ENCODE data around the gene MAPK13. TPM values are rescaled to one million over a fixed set of nuclear protein-coding genes. Genes with fewer than 3 reads are reported as not detected.
"Not testable (repeated sequence)": the region's sequence is repeated elsewhere in the genome, so short reads cannot be mapped to it uniquely, and the experiment has no call there.

Gene MAPK13
- 10 to 100 TPM; 29.3 to 29.9 TPM for total RNA-seq

DNA sequence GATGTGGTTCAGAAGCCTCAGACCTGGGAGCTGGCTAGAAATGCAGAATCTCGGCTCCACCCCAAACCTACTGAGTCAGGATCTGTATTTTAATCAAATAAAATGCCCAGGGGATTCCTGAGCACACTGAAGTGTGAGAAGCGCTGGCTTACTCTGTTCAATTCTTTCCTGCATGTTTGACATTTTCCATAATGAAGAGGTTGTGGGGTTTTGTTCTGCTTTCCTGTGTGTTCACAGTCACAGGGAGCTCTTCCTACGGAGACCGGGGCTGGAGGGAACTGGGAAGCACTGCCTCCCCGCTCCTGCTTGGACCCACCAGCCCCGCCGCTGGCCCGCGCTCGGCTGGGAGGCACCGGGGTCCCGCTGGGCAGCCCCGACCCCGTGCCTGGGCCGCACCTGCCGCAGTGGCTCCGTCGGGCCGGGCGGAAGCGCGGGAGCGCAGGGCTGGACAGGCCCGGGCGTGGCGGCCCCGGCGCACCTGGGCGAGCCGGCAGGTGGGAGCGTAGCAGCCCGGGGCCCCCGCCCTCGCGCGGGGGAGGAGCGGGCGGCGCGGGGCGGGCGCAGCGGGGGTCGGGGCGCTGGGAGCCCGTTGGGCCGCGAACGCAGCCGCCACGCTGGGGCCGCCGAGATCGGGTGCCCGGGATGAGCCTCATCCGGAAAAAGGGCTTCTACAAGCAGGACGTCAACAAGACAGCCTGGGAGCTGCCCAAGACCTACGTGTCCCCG lies at the start of gene MAPK13:
Gene MAPK13 (plus strand): TSS at position 573 of the 726 bp plus-strand sequence. CDS start 70 bp downstream, at position 643.
- Mint-ChIP-seq H3K4me3 (peak within 1 kb of the TSS; percentile 79), H3K9me3 (no peaks in the 10 kb centered on the region), H3K36me3 (ENCODE audit: low read depth) (peaks cover 14% of the 10 kb centered on the region), H3K4me1 (peaks cover 69% of the 10 kb centered on the region), H3K27me3 (no peaks in the 10 kb centered on the region), H3K27ac (peak within 1 kb of the TSS; percentile 94)
- CTCF ChIA-PET: interaction anchor here (1.0 to 2.2 kb wide), 4 partner anchors 9 to 102 kb away, joined by 3 to 7 read pairs (median 5); partner anchors contain the start of gene MAPK14
- POLR2A ChIA-PET: interaction anchor here (2.3 kb wide), 1 partner anchor 9 kb away, joined by 8 read pairs; no protein-coding TSS in a partner anchor
- peak; percentile 36 for DNase-seq

GRCh38 chr6:36082318-36082717 lies 48.0 kb upstream of the MAPK13 start:
- Mint-ChIP-seq H3K4me1 (peaks cover 2% of the 10 kb centered on the region), H3K27ac (no peak overlapping the region), H3K36me3 (ENCODE audit: low read depth) (peaks cover 84% of the 10 kb centered on the region), H3K27me3 (no peaks in the 10 kb centered on the region), H3K4me3 (no peak overlapping the region), H3K9me3 (peaks cover 36% of the 10 kb centered on the region)
- no peak for DNase-seq
- CTCF ChIA-PET: interaction anchor here (0.6 to 1.1 kb wide), 2 partner anchors 53 to 55 kb away, joined by 4 to 6 read pairs; partner anchors contain the start of gene MAPK14
- POLR2A ChIA-PET: no interaction called here

DNA sequence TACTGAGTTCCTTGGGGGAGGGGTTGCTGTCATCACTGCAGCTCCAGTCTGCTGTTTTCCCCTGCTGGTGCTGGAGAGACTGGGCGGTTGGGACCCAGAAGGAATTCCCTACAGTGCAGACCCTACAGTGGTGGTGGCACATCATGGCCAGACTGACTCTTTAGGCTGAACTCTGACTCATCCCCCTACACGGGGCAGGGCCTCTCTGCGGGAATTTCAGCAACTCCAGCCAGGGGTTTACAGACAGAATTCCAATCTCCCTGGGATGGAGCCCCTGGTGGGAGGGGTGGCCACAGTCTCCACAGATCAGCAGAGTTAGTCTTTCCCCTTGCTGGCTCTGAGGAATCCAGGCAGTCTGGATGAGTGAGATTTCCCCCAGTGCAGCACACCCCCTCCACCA lies 46.9 kb upstream of the MAPK13 start:
- Mint-ChIP-seq H3K4me1 (peaks cover 2% of the 10 kb centered on the region), H3K27ac (no peak overlapping the region), H3K4me3 (no peak overlapping the region), H3K9me3 (peaks cover 42% of the 10 kb centered on the region), H3K36me3 (ENCODE audit: low read depth) (peaks cover 88% of the 10 kb centered on the region), H3K27me3 (no peaks in the 10 kb centered on the region)
- ChIA-PET CTCF (interaction anchor here (1.7 to 4.5 kb wide), 2 partner anchors 12 to 56 kb away, joined by 5 to 15 read pairs; partner anchors contain the start of gene MAPK14), POLR2A (no interaction called here)
- DNase-seq: no peak

GRCh38 chr6:36088204-36088603 lies 42.1 kb upstream of the MAPK13 start:
- CTCF ChIA-PET: not testable (repeated sequence)

DNA sequence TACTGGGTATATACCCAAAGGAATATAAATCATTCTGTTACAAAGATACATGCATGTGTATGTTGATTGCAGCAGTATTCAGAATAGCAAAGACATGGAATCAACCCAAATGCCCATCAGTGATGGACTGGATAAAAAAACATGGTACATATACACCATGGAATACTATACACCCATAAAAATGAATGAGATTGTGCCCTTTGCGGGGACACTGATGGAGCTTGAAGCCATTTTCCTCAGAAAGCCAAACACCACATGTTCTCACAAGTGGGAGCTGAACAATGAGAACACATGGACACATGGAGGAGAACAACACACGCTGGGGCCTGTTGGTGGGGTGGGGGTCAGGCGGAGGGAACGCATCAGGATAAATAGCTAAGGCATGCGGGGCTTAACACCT lies 41.3 kb upstream of the MAPK13 start:
- ChIA-PET POLR2A (no interaction called here), CTCF (interaction anchor here (0.6 kb wide), 2 partner anchors 129 to 424 kb away, joined by 3 to 4 read pairs; no protein-coding TSS in a partner anchor)
- peaks cover 46% of the 10 kb centered on the region for H3K36me3 Mint-ChIP-seq (ENCODE audit: low read depth)

More at GRCh38 chr6:36088204-36088603, 42.1 kb upstream of the MAPK13 start:
- POLR2A ChIA-PET, H3K4me1 Mint-ChIP-seq, H3K27ac Mint-ChIP-seq, H3K4me3 Mint-ChIP-seq, H3K27me3 Mint-ChIP-seq, DNase-seq: not testable (repeated sequence)
- Mint-ChIP-seq H3K9me3 (peaks cover 22% of the 10 kb centered on the region), H3K36me3 (ENCODE audit: low read depth) (peaks cover 55% of the 10 kb centered on the region)

GRCh38 chr6:36094238-36094637 lies 36.1 kb upstream of the MAPK13 start:
- CTCF ChIA-PET: interaction anchor here (0.6 to 5.9 kb wide), 9 partner anchors 9 to 689 kb away, joined by 3 to 45 read pairs (median 4); partner anchors contain the start of gene MAPK14
- POLR2A ChIA-PET: no interaction called here
- peaks cover 24% of the 10 kb centered on the region for H3K4me1 Mint-ChIP-seq
- no peak overlapping the region for H3K27ac Mint-ChIP-seq
- no peak overlapping the region for H3K4me3 Mint-ChIP-seq
- no peaks in the 10 kb centered on the region for H3K27me3 Mint-ChIP-seq
- peaks cover 13% of the 10 kb centered on the region for H3K36me3 Mint-ChIP-seq (ENCODE audit: low read depth)
- no peaks in the 10 kb centered on the region for H3K9me3 Mint-ChIP-seq
- no peak for DNase-seq

More for the DNA sequence above, 41.3 kb upstream of the MAPK13 start:
- Mint-ChIP-seq H3K27ac (no peak overlapping the region), H3K4me1 (no peaks in the 10 kb centered on the region), H3K27me3 (no peaks in the 10 kb centered on the region), H3K9me3 (peaks cover 22% of the 10 kb centered on the region), H3K4me3 (no peak overlapping the region)
- no peak for DNase-seq

GRCh38 chr6:36094753-36095496 lies 35.4 kb upstream of the MAPK13 start:
- peak; percentile 85 for DNase-seq
- peak overlapping the region; percentile 47 for H3K27ac Mint-ChIP-seq

GRCh38 chr6:36095497-36096391 lies 34.6 kb upstream of the MAPK13 start:
- no peak overlapping the region for H3K4me3 Mint-ChIP-seq
- ChIA-PET CTCF (interaction anchor here (0.5 to 5.9 kb wide), 21 partner anchors 8 to 1597 kb away, joined by 3 to 45 read pairs (median 4); partner anchors contain the start of gene MAPK14), POLR2A (no interaction called here)
- DNase-seq: no peak
- peaks cover 37% of the 10 kb centered on the region for H3K4me1 Mint-ChIP-seq
- peaks cover 18% of the 10 kb centered on the region for H3K36me3 Mint-ChIP-seq (ENCODE audit: low read depth)
- H3K27me3 Mint-ChIP-seq: no peaks in the 10 kb centered on the region
- peak overlapping the region; percentile 27 for H3K27ac Mint-ChIP-seq
- no peaks in the 10 kb centered on the region for H3K9me3 Mint-ChIP-seq

More at GRCh38 chr6:36094753-36095496, 35.4 kb upstream of the MAPK13 start:
- POLR2A ChIA-PET: no interaction called here
- Mint-ChIP-seq H3K4me1 (peaks cover 31% of the 10 kb centered on the region), H3K27me3 (no peaks in the 10 kb centered on the region), H3K9me3 (no peaks in the 10 kb centered on the region), H3K36me3 (ENCODE audit: low read depth) (peaks cover 13% of the 10 kb centered on the region), H3K4me3 (no peak overlapping the region)
- CTCF ChIA-PET: interaction anchor here (0.5 to 5.9 kb wide), 19 partner anchors 9 to 1597 kb away, joined by 3 to 45 read pairs (median 4); partner anchors contain the start of gene MAPK14

DNA sequence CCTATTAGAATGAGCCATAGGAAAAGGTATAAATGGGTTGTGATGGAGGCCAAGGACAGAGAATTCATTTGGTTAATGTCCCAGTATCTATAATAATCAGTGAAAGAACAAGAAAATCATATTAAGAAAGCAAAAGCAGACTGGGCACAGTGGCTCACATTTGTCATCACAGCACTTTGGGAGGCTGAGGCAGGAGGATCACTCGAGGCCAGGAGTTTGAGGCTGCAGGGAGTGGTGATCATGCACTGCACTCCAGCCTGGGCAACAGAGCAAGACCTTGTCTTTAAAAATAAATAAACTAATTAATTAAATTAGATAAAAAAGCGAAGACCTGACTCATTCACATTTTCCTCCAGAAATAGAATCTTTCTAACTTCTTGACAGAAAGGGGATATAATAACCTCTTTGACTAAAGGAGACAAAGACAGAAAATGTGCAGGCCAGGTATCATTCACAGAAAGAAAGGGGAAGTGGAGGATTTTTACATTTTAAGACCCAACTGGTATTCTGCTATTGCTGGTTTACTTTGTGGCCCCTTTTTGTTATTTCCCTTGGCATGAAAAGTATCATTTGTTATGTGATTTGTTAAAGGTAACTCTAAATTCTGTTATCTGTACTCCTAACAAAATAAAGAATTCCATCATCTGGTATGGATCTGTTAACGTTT lies 31.9 kb upstream of the MAPK13 start:
- ChIA-PET CTCF (no interaction called here), POLR2A (no interaction called here)
- Mint-ChIP-seq H3K4me3 (no peak overlapping the region), H3K4me1 (peaks cover 43% of the 10 kb centered on the region), H3K27me3 (no peaks in the 10 kb centered on the region), H3K9me3 (no peaks in the 10 kb centered on the region), H3K36me3 (ENCODE audit: low read depth) (peaks cover 31% of the 10 kb centered on the region), H3K27ac (no peak overlapping the region)
- no peak for DNase-seq

GRCh38 chr6:36098920-36099647 lies 31.2 kb upstream of the MAPK13 start:
- CTCF ChIA-PET: no interaction called here
- Mint-ChIP-seq H3K4me3 (peak overlapping the region; percentile 28), H3K27me3 (no peaks in the 10 kb centered on the region), H3K4me1 (peaks cover 45% of the 10 kb centered on the region), H3K9me3 (no peaks in the 10 kb centered on the region), H3K27ac (peak overlapping the region; percentile 80), H3K36me3 (ENCODE audit: low read depth) (peaks cover 38% of the 10 kb centered on the region)
- POLR2A ChIA-PET: interaction anchor here (1.2 kb wide), 1 partner anchor 32 kb away, joined by 3 read pairs; no protein-coding TSS in a partner anchor
- no peak for DNase-seq

DNA sequence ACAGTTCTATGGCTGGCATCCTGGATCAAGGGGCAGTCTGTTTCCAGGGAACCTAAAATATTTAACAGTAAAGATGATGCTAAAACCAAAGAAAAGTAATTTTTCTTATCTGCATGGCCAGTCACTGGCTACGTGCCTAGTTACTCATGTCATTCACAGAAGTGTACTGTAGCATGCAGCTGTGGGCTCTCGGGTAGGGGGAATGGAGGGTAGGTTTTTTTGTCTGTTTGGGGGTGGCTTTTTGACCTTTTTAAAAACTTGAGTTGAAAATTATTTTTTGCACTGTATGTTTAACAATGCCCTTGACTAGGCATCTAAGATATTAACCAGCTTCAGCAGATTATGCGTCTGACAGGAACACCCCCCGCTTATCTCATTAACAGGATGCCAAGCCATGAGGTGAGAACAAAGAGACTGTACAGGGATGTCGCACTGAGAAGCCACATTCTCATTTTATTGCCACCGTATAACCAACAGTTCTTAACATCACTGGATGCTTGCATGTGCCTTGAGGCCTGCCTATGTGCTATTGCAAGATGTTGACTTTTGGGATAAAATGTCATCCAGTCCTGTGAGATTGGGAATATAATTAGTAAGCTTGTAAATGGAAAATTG lies 30.3 kb upstream of the MAPK13 start:
- peak; percentile 58 for DNase-seq
- H3K4me3 Mint-ChIP-seq: peak overlapping the region; percentile 16
- H3K27ac Mint-ChIP-seq: peak overlapping the region; percentile 80
- ChIA-PET CTCF (interaction anchor here (1.8 kb wide), 1 partner anchor 72 kb away, joined by 9 read pairs; the partner anchor contains the start of gene MAPK14), POLR2A (interaction anchor here (1.2 kb wide), 1 partner anchor 31 kb away, joined by 3 read pairs; no protein-coding TSS in a partner anchor)
- peaks cover 43% of the 10 kb centered on the region for H3K36me3 Mint-ChIP-seq (ENCODE audit: low read depth)
- peaks cover 39% of the 10 kb centered on the region for H3K4me1 Mint-ChIP-seq
- no peaks in the 10 kb centered on the region for H3K9me3 Mint-ChIP-seq
- no peaks in the 10 kb centered on the region for H3K27me3 Mint-ChIP-seq

Data from activated CD4-positive, alpha-beta T cell treated with anti-CD3 and anti-CD28 coated beads, Interleukin-2, amount 10 ng/mL, durations not matched to agents 7 days and 5 days (primary cell).